H7 (cell line): Measurements from ENCODE around the gene NRG2. TPM values are rescaled to one million over a fixed set of nuclear protein-coding genes. Genes with fewer than 3 reads are reported as not detected.

Experiments used
- DNase-seq: peaks from one replicate; pipeline ENCODE4 v3.0.0; 2012
- H3K27me3 ChIP-seq: 2 replicates; pipeline ENCODE4 v1.6.0; 2011; ENCODE audit warnings: mild to moderate bottlenecking, low read length; ENCODE audit not compliant: control insufficient read depth, insufficient read depth
- H3K36me3 ChIP-seq: replicated peaks from 2 replicates; pipeline ENCODE4 v1.5.1; 2011; ENCODE audit warnings: low read length; ENCODE audit not compliant: control insufficient read depth, insufficient read depth
- H3K4me3 ChIP-seq: 2 replicates; pipeline ENCODE4 v1.5.1; 2011; ENCODE audit warnings: low read depth, mild to moderate bottlenecking, control low read depth, low read length, moderate library complexity; ENCODE audit not compliant: insufficient read depth
- total RNA-seq: library from RNA; depleted of rRNA; stranded (reverse); fragments of >200 nt; shearing (Covaris generic); gene quantifications from 2 replicates; pipeline ENCODE4 v1.2.3, GENCODE V29; 2014

NRG2 gene
- total RNA-seq, 1 experiment from 2014 or later, result 0.24 TPM

- DNase-seq, result peak; percentile 65
- Histone ChIP-seq H3K36me3 (no peaks in the 10 kb centered on the region), H3K4me3 (no peak overlapping the region), H3K27me3 (peaks cover 3% of the 10 kb centered on the region; the same call in 1 of the 2 replicates)
Observed at GRCh38 chr5:139882961-139883539, 160.0 kb downstream of the NRG2 start.

GRCh38 chr5:139882316-139882715, 160.8 kb downstream of the NRG2 start:
- no peak for DNase-seq
- Histone ChIP-seq H3K27me3 (peaks cover 3% of the 10 kb centered on the region; the same call in 1 of the 2 replicates), H3K36me3 (no peaks in the 10 kb centered on the region), H3K4me3 (no peak overlapping the region)

GRCh38 chr5:139881143-139881733, 161.9 kb downstream of the NRG2 start:
- H3K27me3 ChIP-seq, result peaks cover 3% of the 10 kb centered on the region; the same call in 1 of the 2 replicates
- no peak for DNase-seq

GRCh38 chr5:139880416-139881142, 162.5 kb downstream of the NRG2 start:
- Histone ChIP-seq H3K36me3 (no peaks in the 10 kb centered on the region), H3K27me3 (peaks cover 3% of the 10 kb centered on the region; the same call in 1 of the 2 replicates), H3K4me3 (no peak overlapping the region)
- no peak for DNase-seq

More at GRCh38 chr5:139881143-139881733, 161.9 kb downstream of the NRG2 start:
- no peaks in the 10 kb centered on the region for H3K36me3 ChIP-seq
- H3K4me3 ChIP-seq, result no peak overlapping the region

- no peak for DNase-seq
- no peaks in the 10 kb centered on the region for H3K27me3 ChIP-seq
- H3K4me3 ChIP-seq, result no peak overlapping the region
- no peaks in the 10 kb centered on the region for H3K36me3 ChIP-seq
Observed at GRCh38 chr5:139878093-139878492, 165.0 kb downstream of the NRG2 start.

- H3K4me3 ChIP-seq, result no peak overlapping the region
- no peaks in the 10 kb centered on the region for H3K27me3 ChIP-seq
- H3K36me3 ChIP-seq, result no peaks in the 10 kb centered on the region
- DNase-seq, result no peak
Observed at GRCh38 chr5:139877129-139877597, 165.9 kb downstream of the NRG2 start.

- H3K4me3 ChIP-seq, result no peak overlapping the region
- no peaks in the 10 kb centered on the region; the same call in 1 of the 2 replicates for H3K27me3 ChIP-seq
- DNase-seq, result no peak
- no peaks in the 10 kb centered on the region for H3K36me3 ChIP-seq
Observed at GRCh38 chr5:139875957-139876356, 167.1 kb downstream of the NRG2 start.

- peak; percentile 68 for DNase-seq
- no peaks in the 10 kb centered on the region for H3K36me3 ChIP-seq
- H3K4me3 ChIP-seq, result no peak overlapping the region
- no peaks in the 10 kb centered on the region; the same call in 1 of the 2 replicates for H3K27me3 ChIP-seq
Observed at GRCh38 chr5:139872851-139873794, 170.0 kb downstream of the NRG2 start.

GRCh38 chr5:139872052-139872766, 170.9 kb downstream of the NRG2 start:
- Histone ChIP-seq H3K36me3 (no peaks in the 10 kb centered on the region), H3K27me3 (no peaks in the 10 kb centered on the region; the same call in 1 of the 2 replicates), H3K4me3 (no peak overlapping the region)
- peak; percentile 83 for DNase-seq

GRCh38 chr5:139871614-139872013, 171.5 kb downstream of the NRG2 start:
- DNase-seq, result no peak
- H3K36me3 ChIP-seq, result no peaks in the 10 kb centered on the region
- H3K4me3 ChIP-seq, result no peak overlapping the region
- H3K27me3 ChIP-seq, result no peaks in the 10 kb centered on the region; the same call in 1 of the 2 replicates

- no peak for DNase-seq
- Histone ChIP-seq H3K27me3 (peaks cover 2% of the 10 kb centered on the region; the same call in 1 of the 2 replicates), H3K4me3 (no peak overlapping the region), H3K36me3 (no peaks in the 10 kb centered on the region)
Observed at GRCh38 chr5:139870677-139871076, 172.4 kb downstream of the NRG2 start.

GRCh38 chr5:139869042-139869790, 173.9 kb downstream of the NRG2 start:
- DNase-seq, result no peak
- Histone ChIP-seq H3K36me3 (no peaks in the 10 kb centered on the region), H3K27me3 (peaks cover 2% of the 10 kb centered on the region; the same call in 1 of the 2 replicates), H3K4me3 (no peak overlapping the region)

GRCh38 chr5:139867581-139867980, 175.5 kb downstream of the NRG2 start:
- Histone ChIP-seq H3K4me3 (no peak overlapping the region), H3K27me3 (peaks cover 2% of the 10 kb centered on the region; the same call in 1 of the 2 replicates), H3K36me3 (no peaks in the 10 kb centered on the region)
- DNase-seq, result no peak
